Measurements from ENCODE around the gene LTBP1.

LTBP1 gene

DNA sequence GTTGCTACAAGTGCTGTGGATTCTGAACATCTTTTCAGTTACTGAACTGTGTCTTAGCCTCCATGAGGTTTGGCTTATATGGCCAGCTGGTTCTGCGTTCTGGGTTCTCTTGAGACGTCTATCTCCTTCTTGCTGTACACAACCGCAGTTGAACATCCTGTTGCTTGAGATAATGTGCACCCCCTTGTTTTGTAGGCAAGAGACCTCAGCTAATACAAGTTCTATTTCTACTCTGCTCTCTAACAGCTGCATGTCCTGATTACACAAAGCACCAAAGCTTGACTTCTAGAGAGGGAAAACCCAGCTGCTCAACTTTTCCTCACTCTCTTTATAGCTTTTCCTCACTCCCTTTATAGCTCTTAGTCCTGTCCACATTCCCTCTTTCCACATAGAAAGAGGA is 176.0 kb downstream of the LTBP1 start:
- no peak for FAIRE-seq

- FAIRE-seq: no peak
Observed at GRCh38 chr2:33123216-33123615, 176.5 kb downstream of the LTBP1 start.

DNA sequence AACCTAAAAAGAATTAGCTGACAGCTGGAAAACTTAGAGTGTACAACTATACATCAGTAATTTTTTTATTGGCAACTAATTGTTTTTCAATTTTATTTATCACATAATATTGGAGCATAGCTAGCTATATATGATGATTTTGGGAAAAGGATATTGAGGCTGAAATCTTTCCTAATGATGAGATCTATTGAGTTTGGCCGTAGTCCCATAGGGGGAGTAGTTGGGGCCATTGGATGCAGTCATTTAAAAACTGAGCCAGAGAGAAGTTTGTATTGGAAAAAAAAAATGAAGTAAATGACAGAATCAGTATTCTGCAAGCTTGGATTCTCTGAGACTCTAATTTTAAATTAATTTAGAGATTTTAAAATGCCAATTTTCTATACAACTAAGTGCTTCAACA is 179.8 kb downstream of the LTBP1 start:
- no peak for FAIRE-seq

DNA sequence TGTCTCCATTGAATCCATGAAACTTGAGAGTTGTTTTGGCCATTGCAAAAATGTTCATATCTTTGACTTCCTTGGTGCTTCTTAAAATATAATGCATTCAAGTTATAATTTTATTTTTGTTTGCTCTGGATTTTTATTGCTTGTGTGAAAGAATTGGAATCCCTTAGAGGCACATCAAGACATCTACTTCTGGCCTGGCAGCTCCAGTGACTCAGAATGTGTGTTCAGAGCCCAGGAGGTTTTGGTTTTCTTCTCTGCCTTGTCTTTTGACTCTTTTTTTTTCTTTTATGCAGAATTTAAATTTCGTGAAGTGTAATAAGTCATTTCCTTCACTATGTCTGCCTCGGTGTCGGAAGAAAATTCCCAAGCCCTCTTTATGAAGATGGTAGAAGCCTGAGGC is 180.2 kb downstream of the LTBP1 start:
- no peak for FAIRE-seq

DNA sequence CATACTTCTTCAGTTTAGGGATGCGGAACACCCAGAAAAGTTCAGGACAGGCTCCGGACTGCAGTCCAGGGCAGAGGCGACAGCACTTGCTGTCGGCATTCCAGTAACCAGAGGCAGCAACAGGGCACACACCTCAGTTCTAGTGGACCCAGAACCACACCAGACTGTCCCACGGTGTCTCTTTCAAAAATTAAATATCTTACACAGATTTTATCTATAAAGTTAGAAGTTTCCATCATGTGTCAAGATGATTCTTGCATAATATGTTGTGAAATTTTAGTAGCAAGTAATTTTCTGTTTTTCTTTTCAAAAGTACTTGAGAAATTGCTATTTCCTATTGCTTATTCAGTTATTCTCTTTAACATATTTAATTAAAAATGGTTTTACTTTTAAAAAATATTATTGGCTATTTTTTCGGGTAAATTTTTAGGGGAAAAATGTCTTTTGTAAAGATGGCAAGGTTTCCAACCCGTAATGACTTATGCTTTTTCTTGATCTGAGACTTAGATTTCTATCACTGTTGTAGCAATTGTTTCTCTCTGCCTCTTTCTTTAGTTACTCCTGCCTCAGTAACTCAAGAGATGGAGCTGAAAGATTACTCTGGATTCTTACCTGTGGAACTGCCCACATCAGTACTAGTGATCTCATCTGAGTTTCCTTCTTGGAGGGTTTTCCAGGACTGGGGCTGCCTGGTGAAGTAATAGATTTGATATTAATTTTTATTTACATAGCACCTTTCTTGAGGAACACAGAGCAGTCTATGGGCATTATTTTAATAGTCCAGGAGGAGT is 182.7 kb downstream of the LTBP1 start:
- no peak for FAIRE-seq

DNA sequence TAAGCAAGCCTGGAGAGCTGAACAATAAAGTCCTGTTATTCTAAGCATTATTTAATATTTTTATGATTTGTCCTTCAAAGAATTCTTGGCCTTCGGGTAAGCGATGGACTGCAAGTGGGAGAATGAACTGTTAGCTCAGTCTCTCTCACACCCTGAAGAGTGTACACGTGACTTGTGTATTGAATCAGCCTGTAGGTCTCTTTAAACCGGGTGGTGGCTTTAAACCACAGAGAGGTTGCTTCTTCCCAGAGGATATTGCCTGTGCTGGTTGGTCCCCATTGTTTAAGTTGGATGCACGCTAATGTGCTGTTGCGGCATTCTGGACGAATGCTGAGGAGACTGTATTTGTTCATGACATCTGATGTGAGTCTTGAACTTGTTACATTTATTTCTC is 183.3 kb downstream of the LTBP1 start:
- no peak for FAIRE-seq

DNA sequence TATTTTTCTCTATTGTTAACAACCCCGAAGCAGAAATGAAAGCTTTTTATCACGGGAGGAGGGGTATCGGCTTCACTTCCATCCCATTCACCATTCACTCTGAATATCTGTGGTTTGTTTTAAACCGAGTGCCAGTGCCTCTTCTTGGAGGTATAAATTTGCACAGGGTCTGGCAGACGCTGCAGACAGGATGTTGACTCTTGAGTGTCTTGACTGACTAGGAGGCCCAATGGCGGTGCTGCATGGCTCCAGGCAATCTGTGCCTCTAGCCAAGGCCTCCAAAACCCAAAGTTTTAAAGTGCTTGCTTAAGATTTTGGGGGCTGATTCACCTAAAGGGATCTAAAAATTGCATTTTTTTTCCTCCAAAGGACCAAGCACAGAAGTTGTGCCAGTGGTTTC is 183.8 kb downstream of the LTBP1 start:
- FAIRE-seq: no peak

DNA sequence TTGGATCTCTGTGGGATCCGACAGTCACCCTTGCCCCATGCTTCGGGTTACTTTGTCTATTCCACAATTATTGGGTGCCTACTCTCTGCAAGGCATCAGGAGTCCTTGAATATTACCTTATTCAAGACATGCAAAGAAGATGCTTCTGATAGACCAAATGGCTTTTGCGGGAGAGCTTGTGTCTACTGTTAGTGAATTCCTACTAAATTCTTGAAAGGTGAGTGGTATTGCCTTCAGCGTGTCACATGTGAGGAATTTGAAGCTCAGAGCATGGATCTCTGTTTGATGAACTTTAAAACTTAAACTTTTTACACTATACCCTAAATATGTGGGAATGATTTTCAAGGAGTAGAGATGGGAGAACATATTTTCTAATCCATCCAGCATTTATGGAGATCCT is 184.4 kb downstream of the LTBP1 start:
- FAIRE-seq: no peak

- no peak for FAIRE-seq
Observed at GRCh38 chr2:33131749-33132148, 185.0 kb downstream of the LTBP1 start.

DNA sequence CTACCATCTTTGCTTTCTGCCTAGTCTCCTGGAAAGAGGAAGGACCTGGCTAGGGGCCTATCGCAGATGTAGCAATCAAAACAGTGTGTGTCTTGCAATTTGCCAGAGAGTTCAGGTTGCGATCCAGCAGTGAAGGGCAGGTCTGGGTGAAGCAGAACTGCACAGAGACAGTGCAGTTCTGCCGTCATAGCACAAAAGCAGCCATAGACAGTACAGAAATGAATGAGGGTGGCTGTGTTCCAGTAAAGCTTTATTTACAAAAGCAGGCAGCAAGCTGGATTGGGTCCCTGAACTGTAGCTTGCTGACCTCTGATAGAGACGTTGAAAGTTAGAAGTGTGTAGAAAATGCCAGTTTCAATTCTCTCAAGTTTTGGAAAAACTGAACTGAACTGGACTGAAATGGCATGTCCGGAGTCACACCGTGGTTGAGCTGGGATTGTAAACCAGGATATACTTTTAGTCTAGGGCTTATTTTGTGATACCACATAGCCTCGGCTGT is 186.8 kb downstream of the LTBP1 start:
- no peak for FAIRE-seq

DNA sequence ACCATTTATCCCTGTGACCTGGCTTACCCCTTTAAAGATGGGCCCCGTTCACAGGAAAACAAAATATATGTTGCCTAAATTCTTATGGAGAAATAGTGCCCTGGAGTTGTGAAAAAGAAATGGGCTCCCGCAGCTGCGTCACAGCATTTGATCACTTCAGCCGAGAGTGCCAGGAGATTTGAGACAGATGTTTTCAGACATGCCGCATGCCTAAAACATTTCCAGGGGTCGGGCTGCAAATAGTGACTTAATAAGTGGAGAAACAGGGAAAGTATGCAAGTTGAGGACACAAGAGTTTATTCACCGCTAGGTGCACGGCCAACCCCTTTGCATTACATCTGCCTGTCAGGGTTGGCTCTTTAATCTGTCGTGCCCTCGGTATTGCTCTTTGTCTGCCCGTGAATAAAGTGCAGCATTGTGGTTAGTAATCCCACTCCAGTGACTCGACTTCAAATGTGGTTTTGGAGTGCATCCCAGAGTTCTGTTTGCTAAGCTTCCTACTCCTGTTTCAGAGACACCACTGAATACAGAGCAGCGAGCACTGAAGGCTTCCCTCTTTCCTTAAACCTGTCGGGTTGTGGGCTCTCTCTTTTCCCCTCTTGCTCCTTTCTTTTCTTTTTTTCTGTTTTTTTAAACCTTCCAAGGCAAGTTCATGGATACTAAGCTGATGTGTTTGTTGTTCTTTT is 187.5 kb downstream of the LTBP1 start:
- no peak for FAIRE-seq

- no peak for FAIRE-seq
Observed at GRCh38 chr2:33134791-33135560, 188.2 kb downstream of the LTBP1 start.

DNA sequence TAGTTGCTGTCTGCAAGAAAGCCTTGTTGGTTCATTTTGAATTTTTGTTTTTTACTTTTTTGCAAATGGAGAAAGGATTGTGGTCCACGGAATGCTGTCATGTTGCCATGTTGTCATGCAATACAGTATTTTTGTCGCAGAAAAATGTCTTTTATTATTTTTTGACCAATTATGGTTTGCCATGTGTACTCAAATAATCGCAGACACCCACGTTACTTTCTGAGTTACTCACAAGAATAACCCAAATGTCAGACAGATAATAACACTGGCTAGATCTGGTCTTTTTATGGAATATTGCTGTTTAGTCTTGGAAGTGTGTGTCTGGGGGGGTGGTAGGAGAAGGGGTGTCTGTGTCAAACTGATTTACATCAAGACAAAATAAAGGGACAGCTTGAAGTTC is 188.9 kb downstream of the LTBP1 start:
- FAIRE-seq: no peak

DNA sequence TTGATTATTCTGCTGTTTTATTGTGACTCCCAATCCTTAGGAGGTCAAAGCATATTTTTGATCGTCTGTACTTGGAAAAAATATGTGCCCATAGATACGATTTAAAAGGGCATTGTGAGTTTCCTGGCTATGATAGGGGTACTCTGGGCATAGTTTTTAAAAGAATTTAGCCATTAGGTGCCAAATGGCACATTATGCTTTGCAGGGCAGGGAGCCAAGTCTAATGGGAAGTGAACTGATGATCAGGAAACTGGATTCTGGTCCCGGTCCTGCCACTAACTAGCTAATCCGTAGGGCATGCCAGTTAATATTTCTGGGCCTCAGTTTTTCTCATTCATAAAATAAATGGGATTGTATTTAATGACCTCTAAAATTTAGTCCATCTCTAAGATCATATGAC is 189.3 kb downstream of the LTBP1 start:
- FAIRE-seq: no peak

DNA sequence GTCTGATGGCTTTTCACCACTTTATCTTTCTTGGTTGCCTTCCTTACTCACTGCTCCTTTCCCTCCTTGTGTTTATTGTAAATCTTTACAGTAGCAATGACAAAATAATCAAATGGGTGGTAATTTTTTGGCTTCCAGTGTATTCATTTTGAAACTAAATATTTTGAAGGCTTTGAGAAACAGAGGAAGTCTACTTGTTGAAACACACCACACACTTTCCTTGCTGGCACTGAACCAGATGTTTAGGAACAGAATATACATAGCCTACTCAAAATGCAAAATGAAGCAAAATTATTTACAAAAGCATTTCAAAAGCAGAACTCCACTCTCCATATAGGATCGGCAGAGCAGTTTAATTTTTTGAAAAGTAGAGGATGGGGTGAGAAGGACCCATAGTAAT is 189.8 kb downstream of the LTBP1 start:
- no peak for FAIRE-seq

- no peak for FAIRE-seq
Observed at GRCh38 chr2:33137331-33137730, 190.6 kb downstream of the LTBP1 start.

GRCh38 chr2:33139949-33140348 is 193.2 kb downstream of the LTBP1 start:
- no peak for FAIRE-seq

GRCh38 chr2:33141476-33141875 is 194.7 kb downstream of the LTBP1 start:
- FAIRE-seq: no peak

- FAIRE-seq: no peak
Observed at GRCh38 chr2:33142810-33143209, 196.1 kb downstream of the LTBP1 start.

GRCh38 chr2:33144243-33144642 is 197.5 kb downstream of the LTBP1 start:
- no peak for FAIRE-seq

DNA sequence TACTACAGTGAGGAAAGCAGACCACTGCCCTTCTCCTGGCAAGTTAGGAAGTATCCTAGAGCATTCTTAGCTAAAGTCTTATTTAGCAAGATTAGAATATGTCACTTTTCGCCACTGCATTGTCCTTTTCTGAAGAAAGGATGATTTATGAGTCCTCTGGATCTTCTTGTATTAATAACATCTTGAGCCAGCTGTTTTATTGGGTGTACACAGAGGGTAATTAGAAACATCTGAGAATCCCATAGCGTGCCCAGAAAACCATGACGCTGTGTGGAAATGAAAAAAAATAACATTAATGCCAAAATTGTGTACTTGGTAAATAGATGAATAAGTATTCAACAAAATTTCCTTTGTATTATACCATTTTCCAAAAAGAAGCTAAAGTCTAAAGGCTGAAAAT is 198.7 kb downstream of the LTBP1 start:
- FAIRE-seq: no peak

DNA sequence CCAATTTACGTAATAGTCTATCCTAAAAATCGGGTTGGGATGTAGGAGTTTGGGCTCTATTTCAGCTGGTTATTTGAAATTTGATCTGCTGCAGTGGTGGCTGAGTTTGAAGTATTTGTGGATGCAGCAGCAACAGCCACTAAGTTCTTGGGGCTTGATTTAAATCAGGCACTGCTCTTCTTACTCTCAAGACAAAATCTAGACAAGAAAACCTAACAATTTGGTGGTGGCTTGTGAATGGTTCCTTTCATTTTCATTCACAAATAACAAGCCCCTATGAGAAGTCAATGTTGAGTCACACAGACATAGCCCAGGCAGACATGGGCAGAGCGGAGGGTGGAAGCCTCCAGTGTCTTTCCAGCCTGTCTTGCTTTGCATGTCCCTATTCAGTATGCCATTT is 199.3 kb downstream of the LTBP1 start:
- FAIRE-seq: no peak

DNA sequence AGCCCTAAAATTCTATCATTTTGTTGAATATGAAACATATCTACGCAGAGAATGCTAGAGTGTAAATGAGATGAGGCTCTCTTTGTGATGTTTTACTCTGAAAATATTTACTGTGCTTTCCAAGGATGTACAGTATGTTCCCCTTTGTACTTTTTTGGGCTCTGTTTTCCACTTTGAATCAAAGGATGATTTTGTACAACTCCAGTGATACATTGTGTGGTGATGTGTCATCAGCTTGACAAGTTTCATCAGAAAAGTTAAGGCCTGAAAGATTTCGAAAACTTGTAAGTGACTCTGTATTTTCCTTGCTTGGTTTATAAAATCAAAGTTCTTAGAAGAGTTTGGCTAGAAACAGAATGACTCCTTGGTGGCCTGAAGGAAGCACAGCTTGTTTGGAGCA is 206.3 kb downstream of the LTBP1 start:
- FAIRE-seq: no peak

DNA sequence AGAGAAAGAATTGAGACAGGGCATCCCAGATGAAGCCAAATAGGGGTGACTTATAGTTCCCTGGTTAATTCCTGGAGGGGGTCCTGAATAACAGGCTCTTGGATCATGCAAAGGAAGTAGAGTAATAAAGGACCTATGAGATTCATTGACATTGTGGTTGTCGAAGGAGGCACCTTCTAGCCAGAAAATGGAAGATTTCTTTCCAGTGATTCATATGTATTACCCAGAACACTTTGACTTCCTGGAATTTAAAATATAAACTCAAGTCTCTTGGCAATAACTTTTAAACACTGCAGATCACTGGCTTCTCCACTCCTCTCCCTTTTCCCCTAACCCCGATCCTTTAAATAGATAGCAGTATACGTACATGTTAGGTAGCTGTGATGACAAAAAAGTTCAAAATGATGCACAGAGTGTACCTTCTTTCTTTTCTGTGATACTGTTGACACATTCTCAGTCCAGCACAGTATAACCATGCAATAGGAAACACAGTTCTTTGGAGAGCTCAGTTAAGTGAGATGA is 211.8 kb downstream of the LTBP1 start:
- FAIRE-seq: no peak

Data from G401.6 (cell line).